Tongue (tissue), 2 donors: ENCODE data around the gene DOCK4. TPM values are rescaled to one million over a fixed set of nuclear protein-coding genes. Genes with fewer than 3 reads are reported as not detected.

ENCODE experiments used
- DNase-seq: peaks from one replicate; pipeline ENCODE4 v3.0.0-alpha.2; 2015
- total RNA-seq: library from RNA; depleted of rRNA; stranded (reverse); fragments of >200 nt; gene quantifications from one replicate; pipeline ENCODE4 v1.2.3, GENCODE V29; 2014

DOCK4 gene
- total RNA-seq, 1 donor from 2014 or later, result 34.9 TPM

DNA sequence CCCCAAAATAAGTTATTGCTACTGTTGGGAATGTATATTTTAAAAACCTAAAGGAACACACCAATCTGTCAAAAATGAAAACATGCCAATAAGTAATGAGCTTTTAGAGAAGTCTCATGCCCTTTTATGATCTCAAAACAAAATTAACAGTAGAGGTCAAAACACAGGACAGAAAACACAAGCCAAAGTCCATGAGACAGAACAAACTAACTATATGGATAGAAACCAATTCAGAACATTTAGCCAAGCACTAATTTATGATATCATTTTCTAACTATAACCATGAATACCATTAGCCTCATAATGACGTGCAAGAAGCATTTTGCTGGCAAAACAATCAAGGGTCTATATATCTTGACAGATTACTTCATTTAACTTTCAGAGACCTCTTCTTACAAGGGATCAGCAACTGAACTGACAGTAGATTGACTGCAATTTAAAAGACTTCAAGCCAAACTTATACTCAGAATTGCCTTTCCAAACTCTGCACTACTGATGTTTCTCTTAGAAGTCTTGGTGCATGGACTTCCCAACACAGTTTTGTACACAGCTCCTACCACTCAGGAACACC, 200.9 kb downstream of the DOCK4 start:
- DNase-seq, result no peak

GRCh38 chr7:112001091-112001826, 204.9 kb downstream of the DOCK4 start:
- DNase-seq, result no peak

DNA sequence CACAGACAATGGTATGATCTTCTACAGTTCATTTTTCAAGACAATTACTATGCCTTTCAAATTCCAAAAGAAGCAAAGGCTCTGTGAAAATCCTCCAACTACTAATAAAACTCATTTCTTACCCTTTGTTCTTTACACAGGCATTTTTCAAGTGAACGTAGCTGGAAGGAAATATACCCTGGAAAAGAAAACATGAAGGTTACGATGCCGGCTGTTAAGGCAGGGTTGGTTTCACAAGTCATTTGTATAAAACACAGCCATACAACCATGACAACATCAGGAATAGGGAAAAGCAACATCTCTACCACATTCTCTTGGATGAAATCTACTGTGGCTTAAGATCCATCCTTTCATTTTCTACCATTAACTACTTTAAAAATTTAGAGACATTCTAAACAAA, 207.9 kb downstream of the DOCK4 start:
- no peak for DNase-seq

GRCh38 chr7:111997546-111997945, 208.7 kb downstream of the DOCK4 start:
- DNase-seq, result no peak

DNA sequence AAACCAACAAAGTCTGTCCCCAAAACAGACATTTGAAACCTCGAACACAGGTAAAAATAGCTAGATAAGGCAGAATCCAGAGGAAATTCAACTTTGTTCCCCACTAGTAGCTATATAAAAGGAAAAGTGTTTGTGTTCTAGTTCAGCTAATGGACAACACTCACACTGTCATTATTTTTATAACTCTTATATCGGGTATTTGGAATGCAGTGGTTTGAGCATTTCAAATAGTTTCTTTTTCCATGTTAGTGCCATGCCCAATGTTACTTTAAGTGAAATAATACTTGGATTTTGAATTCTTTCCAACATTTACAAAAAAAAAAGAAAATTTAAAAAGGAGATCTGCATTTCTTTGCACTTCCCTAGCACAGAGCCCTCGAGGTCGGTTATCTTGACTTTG, 213.6 kb downstream of the DOCK4 start:
- no peak for DNase-seq

DNA sequence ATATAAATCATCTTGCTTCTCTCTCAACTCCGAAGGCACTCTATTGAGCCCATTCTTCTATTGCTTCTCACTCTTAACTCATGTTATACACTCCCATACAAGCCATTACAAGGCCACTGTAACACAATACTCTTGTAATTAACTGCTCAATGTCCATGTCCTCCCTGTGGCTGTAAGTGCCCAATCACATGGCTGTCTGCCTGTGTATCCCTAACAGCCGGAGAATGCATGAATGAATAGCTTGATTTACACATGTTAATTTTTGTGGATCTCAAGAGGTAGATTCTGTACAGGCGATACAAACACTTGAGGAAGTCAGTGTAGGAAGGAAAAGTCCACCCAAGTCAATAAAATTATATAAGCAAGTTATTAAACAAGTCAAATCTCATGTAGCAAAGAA, 215.6 kb downstream of the DOCK4 start:
- peak; percentile 8 for DNase-seq

DNA sequence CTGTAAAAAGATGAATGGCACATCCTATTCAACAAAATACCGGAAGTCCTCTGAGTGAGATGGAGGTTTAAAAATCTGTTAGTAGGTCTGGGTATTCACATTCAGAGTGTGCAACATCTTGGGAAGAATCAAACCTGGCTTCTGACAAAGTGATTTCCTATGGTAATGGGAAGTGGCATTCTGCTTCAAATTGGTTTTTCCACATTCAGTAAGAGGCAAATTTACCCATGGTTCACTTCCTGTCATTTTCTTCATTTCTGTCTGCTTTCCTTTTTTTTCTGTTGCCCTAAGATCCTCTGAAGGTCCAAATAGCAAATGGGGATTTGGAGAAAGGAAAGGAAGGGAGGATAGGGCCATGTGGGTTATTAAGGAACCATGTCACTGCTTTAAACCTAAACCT, 218.3 kb downstream of the DOCK4 start:
- DNase-seq, result no peak

DNA sequence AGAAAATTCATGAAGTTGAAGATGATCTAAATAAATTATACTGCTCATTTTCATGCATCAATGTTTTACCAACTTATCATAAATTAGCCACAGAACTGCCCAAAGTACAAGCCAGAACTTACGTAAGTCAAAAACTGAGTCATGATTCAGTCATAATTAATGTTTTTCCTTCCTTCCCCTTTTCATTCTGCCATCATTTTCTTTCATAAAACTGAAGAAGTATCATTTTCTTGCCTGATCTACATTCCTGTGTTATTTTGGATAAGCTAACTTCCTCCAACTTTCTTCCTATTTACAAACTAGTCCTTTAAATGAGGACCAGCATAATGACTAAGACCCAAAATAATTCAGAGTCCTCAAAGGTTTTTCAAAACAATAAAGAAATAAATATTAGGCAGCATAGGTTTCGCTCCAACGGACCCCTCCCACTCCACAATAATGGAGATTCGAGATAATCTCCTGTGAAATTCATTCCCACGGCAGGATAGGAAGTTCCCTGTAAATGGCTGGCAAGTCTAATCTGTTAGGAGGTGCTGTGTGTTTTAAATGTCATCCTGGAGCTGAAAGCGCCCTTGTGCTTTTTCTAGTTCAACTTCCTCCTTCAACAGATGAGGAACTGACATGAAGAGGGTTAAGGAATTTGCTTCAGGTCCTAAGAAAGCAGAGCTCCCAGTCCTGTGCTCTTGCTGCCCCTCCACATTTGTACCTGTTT, 218.9 kb downstream of the DOCK4 start:
- DNase-seq, result peak; percentile 9

DNA sequence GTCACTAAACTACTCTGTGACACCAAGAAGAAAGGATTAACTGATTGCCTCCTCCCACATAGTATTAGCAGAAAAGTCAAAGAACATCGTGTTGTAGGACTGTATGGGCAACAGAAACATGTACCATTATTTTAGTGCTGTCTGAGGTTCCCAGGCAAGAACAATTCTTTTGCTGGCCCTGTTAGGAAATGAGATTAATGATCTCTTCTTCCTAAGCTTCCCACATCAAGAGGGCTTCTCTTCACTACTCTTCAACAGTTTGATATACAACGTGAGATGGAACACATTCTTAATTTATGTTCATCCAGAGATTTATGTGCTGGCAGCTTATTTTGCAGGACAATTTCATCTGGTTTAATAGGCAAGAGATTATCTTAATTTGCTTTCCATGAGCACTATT, 219.6 kb downstream of the DOCK4 start:
- no peak for DNase-seq

GRCh38 chr7:111985798-111986197, 220.4 kb downstream of the DOCK4 start:
- no peak for DNase-seq

- DNase-seq, result no peak
Observed at GRCh38 chr7:111982804-111983203, 223.4 kb downstream of the DOCK4 start.

GRCh38 chr7:111982133-111982532, 224.1 kb downstream of the DOCK4 start:
- no peak for DNase-seq

DNA sequence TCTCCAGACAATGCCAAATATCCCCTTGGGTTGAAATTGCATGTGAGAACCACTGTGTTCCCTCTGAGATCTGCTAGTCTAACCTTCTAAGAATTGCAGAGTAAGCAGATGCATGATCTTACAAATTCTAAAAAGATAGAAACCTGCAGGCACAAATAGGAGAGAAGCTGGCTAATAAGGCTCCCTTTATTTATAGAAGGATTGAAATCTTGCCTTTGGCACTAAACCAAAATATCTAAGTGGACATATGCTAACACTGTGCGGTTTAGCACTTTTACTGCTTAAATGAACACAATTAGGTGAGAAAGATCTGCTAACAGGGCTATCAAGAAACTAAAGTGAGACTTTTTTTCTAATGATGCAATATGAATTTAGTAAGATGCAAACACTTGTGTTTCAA, 225.5 kb downstream of the DOCK4 start:
- DNase-seq, result no peak

GRCh38 chr7:111975346-111975745, 230.9 kb downstream of the DOCK4 start:
- DNase-seq, result no peak

DNA sequence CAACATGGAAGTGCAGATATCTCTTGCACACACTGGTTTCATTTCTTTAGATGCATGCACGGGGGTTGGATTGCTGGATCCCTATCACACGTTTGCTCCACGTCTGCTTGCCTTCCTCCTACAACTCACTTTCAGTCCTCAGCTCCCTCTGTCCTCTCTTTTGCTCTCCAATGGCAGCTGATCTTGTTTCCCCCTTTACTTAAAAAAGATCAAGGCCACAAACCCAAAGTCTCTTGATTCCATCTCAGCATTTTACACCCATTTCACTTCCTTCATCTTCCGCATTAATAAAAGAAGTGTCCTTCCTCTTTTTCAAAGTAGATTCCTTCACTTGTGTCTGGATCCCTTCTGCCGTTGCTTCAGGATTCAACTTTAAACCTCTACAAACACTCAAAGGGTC, 245.2 kb downstream of the DOCK4 start:
- no peak for DNase-seq

- no peak for DNase-seq
Observed at GRCh38 chr7:111958896-111959295, 247.3 kb downstream of the DOCK4 start.

DNA sequence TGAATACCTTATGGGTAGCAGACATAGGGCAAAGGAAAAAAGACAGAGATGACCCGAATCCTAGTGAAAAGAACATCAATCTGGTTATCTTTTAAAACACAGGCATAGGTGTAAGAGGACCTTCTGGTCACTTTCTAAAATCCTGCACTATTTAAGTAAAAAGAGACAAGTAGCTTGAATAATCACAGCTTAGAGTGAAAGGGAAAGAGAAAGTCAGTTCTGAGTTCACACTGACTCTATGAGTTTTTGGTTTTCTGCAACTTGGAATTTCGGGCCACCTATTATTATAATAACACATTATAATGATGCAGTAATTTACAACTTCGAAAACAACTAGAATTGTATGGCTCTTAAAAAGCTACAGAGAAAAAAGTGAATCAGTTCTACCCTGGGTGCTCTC, 247.8 kb downstream of the DOCK4 start:
- DNase-seq, result no peak

GRCh38 chr7:111955616-111956015, 250.6 kb downstream of the DOCK4 start:
- DNase-seq, result no peak

DNA sequence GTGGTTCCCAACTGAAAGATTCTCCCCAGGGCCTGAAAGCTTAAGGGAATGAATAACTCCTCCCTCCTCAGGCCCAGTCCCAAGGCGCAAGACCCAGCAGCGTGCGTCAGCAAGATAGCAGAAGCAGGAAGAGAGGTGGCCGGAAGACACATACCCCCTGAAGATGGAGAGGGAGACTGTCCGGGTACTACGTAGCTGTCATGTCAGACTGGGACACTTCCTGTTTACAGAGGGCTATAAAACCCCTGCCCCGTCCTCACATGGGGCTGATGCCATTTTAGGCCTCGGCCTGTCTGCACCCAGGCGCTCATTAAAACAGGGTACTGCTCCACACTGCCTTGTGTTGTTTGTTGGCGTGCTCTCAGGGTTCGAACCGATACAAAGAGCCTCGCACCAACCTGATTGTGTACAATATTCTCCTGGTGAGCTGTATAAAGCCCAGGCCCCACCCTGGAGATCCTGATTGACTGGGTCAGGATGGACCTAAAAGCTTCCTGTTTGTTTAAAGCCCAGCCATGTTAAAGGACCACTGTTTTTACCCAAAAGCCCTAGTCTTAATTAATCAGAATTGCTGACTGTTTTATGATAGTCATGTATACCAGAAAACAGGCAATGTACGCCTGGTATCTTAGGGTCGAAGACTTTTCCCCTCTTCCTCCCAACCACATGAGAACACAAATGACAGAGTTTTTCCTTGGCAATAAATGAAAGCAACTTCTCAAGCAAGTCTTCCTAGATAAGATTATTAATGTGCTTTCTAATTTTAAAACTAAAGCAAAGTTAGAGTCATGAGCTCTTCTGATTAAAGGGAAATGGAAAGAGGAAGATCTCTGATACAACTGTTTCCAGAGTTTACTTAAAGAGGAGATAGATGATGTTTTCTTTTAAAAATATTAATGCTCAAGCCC, 251.5 kb downstream of the DOCK4 start:
- DNase-seq, result no peak

- DNase-seq, result no peak
Observed at GRCh38 chr7:111954056-111954455, 252.1 kb downstream of the DOCK4 start.

GRCh38 chr7:111953611-111954010, 252.6 kb downstream of the DOCK4 start:
- peak; percentile 29 for DNase-seq

DNA sequence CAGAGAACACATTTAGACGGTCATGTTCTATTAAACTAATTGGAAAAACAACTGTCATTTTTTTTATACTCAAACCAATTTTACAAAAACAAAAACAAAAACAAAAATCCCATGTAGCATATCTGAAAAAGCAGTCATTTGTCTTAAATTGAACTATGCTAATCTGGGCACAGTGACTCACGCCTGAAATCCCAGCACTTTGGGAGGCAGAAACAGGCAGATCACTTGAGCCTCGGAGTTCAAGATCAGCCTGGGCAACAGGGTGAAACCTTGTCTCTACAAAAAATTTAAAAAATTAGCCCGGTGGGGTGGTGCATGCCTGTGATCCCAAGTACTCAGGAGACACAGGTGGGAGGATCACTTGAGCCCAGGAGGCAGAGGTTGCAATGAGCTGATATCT, 253.4 kb downstream of the DOCK4 start:
- no peak for DNase-seq

DNA sequence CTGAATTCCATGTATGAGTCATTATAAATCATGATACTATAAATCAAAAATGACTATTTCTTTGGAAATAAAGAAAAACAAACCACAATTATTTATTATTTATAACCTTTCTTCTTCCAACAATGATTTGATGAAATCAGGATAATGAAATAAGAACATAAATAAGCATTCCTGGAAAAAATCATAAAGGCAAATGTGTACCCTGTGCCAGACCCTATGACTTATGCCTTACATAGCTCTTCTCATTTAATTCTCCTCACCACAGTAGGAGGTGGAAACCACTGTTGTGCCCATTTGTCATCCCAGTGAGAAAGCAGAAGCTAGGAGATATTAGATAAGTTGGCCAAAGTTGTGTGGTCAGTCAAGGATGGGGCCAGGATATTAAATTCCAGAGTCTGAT, 255.1 kb downstream of the DOCK4 start:
- no peak for DNase-seq
